NK-92 (cell line): Measurements from ENCODE around the gene GPR31.

Source experiments
- DNase-seq: peaks from one replicate; lab custom pipeline; 2025; ENCODE audit not compliant: unreplicated experiment; lab: John Stamatoyannopoulos, UW

Gene GPR31

GRCh38 chr6:167140589-167141474 is 16.9 kb downstream of the GPR31 start:
- no peak for DNase-seq

- DNase-seq, result no peak
Observed at GRCh38 chr6:167139761-167140160, 18.0 kb downstream of the GPR31 start.

- no peak for DNase-seq
Observed at GRCh38 chr6:167137881-167138280, 19.9 kb downstream of the GPR31 start.

- DNase-seq, result no peak
Observed at GRCh38 chr6:167137081-167137480, 20.7 kb downstream of the GPR31 start.

- no peak for DNase-seq
Observed at GRCh38 chr6:167136376-167136775, 21.4 kb downstream of the GPR31 start.

GRCh38 chr6:167134448-167135328 is 23.1 kb downstream of the GPR31 start:
- DNase-seq, result no peak

GRCh38 chr6:167130712-167131684 is 26.8 kb downstream of the GPR31 start:
- DNase-seq, result no peak

- no peak for DNase-seq
Observed at GRCh38 chr6:167130008-167130677, 27.6 kb downstream of the GPR31 start.

- DNase-seq, result no peak
Observed at GRCh38 chr6:167129562-167129961, 28.2 kb downstream of the GPR31 start.

GRCh38 chr6:167129159-167129558 is 28.6 kb downstream of the GPR31 start:
- DNase-seq, result no peak

GRCh38 chr6:167127785-167128531 is 29.8 kb downstream of the GPR31 start:
- DNase-seq, result no peak

GRCh38 chr6:167125855-167126349 is 31.9 kb downstream of the GPR31 start:
- DNase-seq, result no peak

- no peak for DNase-seq
Observed at GRCh38 chr6:167125410-167125809, 32.4 kb downstream of the GPR31 start.

GRCh38 chr6:167124753-167125152 is 33.0 kb downstream of the GPR31 start:
- DNase-seq, result no peak

- DNase-seq, result no peak
Observed at GRCh38 chr6:167122827-167123657, 34.7 kb downstream of the GPR31 start, which contains the start of gene CCR6. CCR6 (plus strand) TSS chr6:167123096; CDS start chr6:167136135, 13,039 bp downstream.

- no peak for DNase-seq
Observed at GRCh38 chr6:167122041-167122826, 35.5 kb downstream of the GPR31 start.

GRCh38 chr6:167121335-167121841 is 36.4 kb downstream of the GPR31 start:
- no peak for DNase-seq
